NK-92 (cell line): ENCODE results near the gene QSOX1.

Experiments
- DNase-seq: peaks from one replicate; lab custom pipeline; 2025; ENCODE audit not compliant: unreplicated experiment; lab: John Stamatoyannopoulos, UW

Gene QSOX1

DNA sequence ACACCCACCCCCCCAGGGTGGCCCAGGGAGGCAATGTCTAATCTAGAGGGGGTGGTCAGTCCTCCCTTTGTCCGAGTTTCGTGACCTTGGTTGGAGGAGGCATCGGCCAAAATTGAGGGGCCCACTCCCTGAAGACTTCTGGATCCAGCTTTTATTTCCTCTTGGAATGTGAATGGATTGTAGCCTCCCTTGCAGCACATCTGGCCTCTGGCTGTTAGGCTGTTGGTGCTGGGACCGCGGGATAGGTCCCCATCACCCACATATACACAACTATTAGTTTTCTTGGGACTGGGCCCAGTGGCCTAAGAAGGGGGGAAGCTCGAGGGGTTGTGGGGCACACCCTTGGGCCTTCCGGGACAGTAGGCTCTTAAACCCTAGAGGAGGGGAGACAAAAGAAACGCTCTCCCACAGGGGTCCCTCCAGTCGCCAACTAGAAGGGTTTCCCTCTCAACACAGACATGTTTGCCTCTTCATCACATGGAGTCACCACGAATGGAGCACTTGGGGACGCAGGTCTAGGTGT is 77.9 kb downstream of the QSOX1 start:
- DNase-seq, result no peak

DNA sequence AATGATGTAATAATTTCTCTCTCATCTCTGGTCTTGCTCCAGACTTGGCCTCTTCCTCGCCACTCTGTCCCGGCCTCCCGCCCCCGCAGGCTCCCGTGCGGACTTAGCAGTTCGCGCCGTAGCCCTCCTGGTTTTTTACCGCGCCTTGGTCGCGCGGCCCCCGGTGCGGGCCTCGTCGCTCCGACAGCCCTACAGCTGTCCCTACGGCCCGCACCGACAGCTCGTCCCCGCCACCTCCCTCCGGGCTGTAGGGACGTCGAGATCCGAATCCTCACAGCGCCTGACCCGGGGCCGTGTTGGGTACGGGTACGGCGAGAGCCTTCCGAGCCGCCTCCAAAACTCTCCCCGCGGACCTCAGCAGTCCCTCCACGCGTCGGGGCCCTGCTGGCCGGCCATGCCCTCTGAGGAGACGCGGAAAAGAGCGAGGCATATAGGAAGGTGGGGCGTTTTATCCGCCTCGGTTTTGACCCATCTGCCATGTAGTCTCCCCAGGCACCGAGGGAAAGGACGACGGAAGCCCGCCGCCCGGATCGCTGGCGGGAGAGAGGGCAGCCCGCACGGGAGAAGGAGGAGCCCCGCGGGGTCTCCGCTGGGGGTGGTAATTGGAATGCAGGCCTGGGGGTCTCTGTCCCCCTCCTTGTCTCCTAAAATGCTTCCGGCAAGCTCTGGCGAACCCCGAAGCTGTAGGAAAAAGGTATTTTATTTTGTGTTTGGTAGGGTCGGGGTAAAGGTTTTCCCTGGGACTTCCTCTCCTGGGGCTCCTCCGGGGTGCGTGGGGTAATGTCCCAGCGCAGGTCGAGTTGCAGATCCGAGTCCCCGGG is 78.7 kb downstream of the QSOX1 start:
- DNase-seq, result no peak

GRCh38 chr1:180234369-180235076 is 79.9 kb downstream of the QSOX1 start:
- DNase-seq, result no peak

GRCh38 chr1:180235077-180235501 is 80.4 kb downstream of the QSOX1 start:
- no peak for DNase-seq

- no peak for DNase-seq
Measured at GRCh38 chr1:180235502-180236239, 81.0 kb downstream of the QSOX1 start.

- DNase-seq, result no peak
Measured at GRCh38 chr1:180236698-180237509, 82.2 kb downstream of the QSOX1 start.

GRCh38 chr1:180237869-180238476 is 83.3 kb downstream of the QSOX1 start:
- no peak for DNase-seq

DNA sequence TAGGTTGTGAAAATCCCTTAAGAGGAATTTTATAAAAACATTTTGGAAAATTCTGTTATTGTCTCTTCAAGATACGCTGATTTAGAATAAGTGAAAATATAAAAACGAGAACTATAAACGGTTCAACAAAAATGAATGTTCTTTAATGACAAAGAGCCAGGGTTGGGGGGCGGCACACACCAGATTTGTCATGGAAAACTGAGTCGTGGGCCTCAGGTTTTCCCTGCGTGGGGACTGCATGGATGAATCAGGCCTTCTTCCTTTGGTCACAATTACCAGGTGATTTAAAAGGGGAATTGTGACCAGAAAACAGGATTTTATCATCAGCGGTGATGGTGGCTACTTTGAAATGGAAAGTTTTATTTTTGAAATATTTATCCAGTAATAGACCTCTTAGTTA is 84.0 kb downstream of the QSOX1 start:
- DNase-seq, result no peak

DNA sequence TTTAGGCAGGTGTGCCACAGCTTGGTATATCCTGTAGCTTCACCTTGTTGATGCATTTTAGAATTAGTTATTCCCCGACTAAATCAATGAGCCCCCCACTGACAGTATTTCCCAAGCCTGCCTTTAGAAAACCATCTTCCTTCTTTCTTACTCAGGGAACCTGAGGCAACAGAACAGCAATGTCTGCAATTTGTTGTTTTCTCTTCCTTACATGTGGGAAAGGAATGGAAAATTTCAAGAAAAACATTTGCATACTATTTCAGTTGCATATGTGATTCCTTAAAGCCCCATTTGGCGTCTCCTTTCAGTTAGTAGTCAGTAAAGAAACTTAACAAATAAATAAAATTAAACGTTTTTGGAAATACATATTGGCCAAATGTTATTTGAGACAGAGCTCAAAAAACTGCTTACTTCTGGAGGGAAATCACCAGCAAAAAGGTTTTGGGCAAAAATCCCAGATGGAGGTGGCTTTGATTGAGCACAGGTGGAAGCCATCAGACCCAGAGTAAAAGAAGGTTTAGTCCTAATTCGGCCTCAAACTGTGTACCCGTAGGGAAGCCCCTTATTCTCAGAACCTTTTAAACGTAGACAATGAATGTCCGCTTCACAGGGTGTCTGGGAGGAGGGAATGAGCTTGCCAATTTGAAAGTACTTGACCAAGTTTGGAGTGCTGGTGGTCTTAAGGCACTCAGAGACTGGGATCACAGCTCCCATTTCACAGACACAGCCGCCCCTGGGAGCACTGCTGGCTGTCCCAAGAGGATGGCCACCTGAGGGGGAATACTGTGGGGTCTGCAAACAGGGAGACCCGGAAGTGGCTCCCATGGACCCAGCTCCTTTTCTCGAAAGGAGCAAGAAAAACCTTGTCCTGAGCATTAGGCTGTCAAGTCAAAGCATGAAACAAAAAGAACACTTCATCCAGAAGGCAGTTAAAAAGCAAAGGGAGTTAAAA is 84.8 kb downstream of the QSOX1 start:
- no peak for DNase-seq

GRCh38 chr1:180241716-180242544 is 87.3 kb downstream of the QSOX1 start:
- DNase-seq, result no peak

GRCh38 chr1:180243517-180244221 is 89.0 kb downstream of the QSOX1 start:
- no peak for DNase-seq

DNA sequence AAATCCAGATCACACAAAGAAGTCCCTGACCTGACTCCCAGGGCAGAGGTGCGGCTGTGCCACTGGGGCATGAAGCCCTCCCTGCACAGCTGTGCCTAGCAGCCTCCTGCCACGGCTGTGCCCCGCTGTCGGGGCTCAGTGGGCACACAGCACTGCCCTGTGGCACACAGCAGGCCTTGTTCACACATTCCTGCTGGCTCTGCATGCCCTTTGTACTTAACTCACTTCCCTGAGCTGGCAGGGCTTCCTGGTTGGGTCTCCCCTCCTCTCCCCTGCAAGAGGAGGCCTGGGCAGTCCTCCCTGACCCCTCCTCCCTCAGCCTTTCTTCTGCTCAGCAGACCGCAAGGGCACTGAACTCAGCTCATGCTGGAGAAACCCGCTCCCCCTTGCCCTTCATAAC is 90.2 kb downstream of the QSOX1 start:
- DNase-seq, result no peak

GRCh38 chr1:180246579-180246978 is 91.9 kb downstream of the QSOX1 start:
- no peak for DNase-seq

DNA sequence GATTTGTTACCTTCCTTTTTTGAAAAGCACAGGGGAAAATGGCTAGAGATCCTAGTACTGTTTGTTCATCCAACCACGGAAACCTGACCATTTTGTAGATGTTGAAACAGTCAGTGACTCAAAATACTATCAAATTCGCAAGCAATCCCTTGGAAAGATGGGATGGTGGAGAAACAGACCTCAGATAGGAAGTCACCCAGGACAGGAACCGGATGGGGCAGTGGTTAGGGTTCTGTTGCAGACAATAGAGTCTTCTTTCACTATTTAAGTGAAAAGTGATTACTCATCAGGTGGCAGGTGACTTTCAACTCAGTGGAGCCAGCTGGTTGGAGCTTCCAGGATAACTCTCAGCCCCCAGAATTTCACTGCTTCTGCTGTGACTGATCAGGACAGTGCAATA is 92.4 kb downstream of the QSOX1 start:
- DNase-seq, result no peak

GRCh38 chr1:180247580-180247979 is 92.9 kb downstream of the QSOX1 start:
- DNase-seq, result no peak

DNA sequence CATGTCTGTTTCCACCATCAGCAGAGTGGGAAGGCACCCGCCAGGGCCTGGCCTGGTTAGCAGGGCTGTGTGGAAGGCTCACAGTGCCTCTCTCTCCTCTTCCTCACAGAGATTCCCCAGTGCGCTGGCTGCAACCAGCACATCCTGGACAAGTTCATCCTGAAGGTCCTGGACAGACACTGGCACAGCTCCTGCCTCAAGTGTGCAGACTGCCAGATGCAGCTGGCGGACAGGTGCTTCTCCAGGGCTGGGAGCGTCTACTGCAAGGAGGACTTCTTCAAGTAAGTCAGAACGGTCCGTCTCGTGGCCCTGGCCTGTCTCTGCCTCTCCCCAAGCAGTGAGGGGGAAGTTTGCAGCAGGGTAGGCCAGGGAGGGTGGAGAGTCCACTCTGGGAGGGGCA is 93.5 kb downstream of the QSOX1 start:
- DNase-seq, result no peak
